Activated T-helper 1 cell treated with anti-CD3 and anti-CD28 coated beads, Interleukin-2, amount 50 U/mL, for 16 hours (primary cell): ENCODE results near the gene IL1RL2.

ENCODE experiments used
- DNase-seq, 2 donors: peaks; one replicate each; pipeline ENCODE4 v3.0.0-alpha.2; 2020; ENCODE audit warnings: low read depth in 1 of 2, low spot score in 1 of 2

Gene IL1RL2

GRCh38 chr2:102238039-102238756, 51.4 kb downstream of the IL1RL2 start:
- no peak for DNase-seq

GRCh38 chr2:102238778-102239177, 52.0 kb downstream of the IL1RL2 start:
- no peak for DNase-seq

DNA sequence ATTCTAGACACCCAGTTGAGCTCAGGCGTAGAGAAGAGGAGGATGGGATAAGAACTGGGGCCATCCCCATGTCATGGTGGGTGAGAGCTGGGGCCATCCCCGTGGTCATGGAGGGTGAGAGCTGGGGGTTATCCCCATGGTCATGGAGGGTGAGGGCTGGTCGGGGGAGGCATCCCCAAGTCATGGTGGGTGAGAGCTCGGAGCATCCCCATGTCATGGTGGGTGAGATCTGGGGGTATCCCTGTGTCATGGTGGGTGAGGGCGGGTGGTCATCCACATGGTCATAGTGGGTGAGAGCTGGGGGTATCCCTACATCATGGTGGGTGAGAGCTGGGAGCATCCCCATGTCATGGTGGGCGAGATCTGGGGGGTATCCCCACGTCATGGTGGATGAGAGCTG, 52.5 kb downstream of the IL1RL2 start:
- DNase-seq: no peak

GRCh38 chr2:102240640-102241370, 54.0 kb downstream of the IL1RL2 start:
- peak; percentile 75 to 82 for DNase-seq

GRCh38 chr2:102241616-102242305, 54.9 kb downstream of the IL1RL2 start:
- DNase-seq: no peak

DNA sequence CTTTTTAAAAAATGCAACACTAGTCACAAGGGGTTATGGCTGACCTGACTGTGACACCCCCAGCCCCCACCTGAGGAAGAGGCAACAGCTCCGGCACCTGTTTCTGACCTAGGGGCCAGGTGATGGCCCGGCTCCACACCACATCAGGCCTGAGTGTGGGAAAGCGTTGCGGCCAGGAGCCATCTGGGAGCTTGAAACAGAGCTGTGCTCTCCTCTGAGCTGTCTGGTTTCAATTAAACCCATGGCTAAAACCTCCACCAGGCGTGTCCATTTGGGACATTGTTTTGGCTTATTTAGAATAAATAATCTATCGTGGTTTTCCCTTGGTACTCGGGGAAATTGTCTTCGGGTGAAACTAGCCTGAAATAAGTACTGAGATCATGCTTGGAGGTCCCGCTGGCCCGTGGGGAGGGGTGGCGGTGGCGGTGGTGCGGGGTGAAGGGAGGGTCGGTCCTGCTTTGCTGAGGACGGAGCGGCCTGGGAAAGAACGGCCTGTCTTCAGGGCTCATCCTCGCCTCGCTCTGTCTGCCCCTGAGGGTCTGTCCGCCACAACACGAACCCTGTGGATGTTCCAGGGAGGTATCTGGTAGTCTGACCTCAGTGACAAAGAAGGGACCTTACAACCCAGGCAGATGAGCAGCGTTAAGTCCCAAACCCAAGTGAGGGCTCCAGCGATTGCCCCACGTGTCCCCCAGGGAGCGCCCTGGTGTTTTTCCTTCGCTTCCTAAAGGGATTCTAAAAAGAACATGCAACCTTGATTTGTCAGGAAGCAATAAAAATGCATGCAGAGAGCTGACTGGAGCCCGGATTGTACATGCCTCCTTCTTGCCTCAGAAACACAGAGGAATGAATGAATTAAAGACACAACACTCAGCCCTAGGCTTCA, 58.7 kb downstream of the IL1RL2 start:
- no peak for DNase-seq

- DNase-seq: no peak
Observed at GRCh38 chr2:102250278-102250821, 63.5 kb downstream of the IL1RL2 start.

DNA sequence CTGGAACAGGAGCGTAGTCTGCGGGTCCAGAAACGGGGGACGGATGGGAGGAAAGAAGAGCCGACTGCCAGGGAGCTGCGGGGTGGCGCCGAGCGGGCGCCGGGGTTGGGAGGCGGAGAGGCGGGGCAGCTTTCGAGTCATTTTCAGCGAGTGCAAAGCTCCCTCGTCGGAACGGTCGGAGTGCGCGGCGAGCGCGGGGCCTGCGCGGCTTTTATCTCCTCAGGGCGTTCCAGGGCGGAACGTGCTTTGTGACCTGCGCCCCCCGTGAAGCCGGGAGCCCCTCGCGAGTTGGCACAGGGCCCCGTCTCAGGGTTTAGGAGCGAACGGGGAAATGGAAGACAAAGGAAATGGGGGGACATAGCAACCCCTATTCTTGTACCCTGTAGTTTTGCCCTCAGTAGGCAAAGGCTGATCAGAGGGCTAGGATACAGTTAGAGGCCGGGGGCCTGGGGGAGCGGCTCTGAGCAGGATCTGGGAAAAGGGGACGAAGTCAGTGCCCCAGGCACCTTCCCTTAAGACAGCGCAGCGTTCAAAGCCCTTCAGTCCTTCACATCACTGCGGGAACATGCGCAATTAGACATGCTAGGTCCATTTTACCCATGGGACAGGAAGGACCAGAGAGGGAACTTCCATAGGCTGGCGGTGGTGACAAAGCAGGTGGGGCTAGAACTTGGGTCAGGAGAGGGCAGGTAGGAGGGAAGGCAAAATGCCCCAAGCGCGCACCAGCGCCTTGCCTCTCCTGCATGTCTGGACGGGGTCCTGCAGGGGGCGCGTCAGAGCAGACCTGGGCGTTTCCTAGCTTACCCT, 64.4 kb downstream of the IL1RL2 start:
- DNase-seq: peak; percentile 35 to 37

GRCh38 chr2:102251849-102252203, 65.0 kb downstream of the IL1RL2 start:
- no peak for DNase-seq

DNA sequence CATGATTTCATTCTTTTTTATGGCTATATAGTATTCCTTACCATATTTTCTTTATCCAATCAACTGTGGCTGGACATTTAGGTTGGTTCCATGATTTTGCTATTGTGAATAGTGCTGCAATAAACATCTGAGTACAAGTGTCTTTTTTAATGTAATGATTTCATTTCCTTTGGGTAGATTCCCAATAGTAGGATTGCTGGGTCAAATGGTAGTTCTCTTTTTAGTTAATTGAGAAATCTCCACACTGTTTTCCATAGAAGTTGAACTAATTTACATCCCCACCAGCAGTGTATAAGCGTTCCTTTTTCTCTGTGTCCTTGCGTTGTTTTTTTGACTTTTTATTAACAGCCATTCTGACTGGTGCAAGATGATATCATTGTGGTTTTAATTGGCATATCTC, 65.4 kb downstream of the IL1RL2 start:
- DNase-seq: no peak

GRCh38 chr2:102253140-102253752, 66.4 kb downstream of the IL1RL2 start:
- DNase-seq: no peak

DNA sequence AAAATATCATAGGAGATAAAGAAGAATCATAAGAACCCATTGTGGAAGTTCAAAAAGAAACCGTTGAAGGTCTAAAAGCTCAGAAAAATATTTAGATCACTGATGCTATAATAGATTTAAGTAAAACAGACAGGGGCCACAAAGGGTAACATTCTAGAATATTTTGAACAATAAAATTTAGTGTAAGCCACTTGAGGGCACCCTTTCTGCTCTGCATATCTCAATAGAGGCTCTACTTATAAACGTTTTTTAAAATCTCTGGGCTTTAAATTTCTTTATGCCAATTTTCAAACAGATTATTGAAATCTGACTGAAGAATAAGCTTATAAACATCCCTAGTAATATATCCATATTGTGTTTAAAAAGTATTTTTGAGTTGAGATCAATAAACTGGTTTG, 66.9 kb downstream of the IL1RL2 start:
- DNase-seq: no peak

DNA sequence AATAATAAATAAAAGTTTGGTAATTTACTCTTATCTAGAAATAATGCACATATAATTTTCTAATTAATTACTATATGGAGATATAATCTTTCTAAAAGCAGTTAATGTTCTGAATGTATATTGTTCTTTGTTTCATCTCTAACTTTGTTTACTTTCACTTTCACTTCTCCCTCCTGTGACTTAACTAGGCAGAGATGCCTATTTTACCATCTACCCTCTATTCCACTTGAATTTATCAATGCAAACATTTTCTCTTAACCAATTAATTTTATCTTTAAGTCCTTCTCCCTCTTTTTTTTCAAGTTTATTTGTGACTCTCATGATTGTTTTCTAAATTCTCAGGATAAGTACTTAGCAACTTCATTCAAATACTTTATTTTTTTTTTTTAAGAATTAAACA, 69.5 kb downstream of the IL1RL2 start:
- no peak for DNase-seq

- DNase-seq: no peak
Observed at GRCh38 chr2:102256874-102257462, 70.1 kb downstream of the IL1RL2 start.

GRCh38 chr2:102258025-102258385, 71.2 kb downstream of the IL1RL2 start:
- DNase-seq: no peak

- DNase-seq: no peak
Observed at GRCh38 chr2:102258386-102259074, 71.7 kb downstream of the IL1RL2 start.

- no peak for DNase-seq
Observed at GRCh38 chr2:102261467-102262135, 74.8 kb downstream of the IL1RL2 start.
